Activated B cell treated with CpG ODN at 0.5 μM for 24 hours (primary cell): Measurements from ENCODE around the gene NR3C2. TPM values are rescaled to one million over a fixed set of nuclear protein-coding genes. Genes with fewer than 3 reads are reported as not detected.

ENCODE experiments used
- ATAC-seq: fragments of 200-7000 bp; cut with Tn5 transposase; one replicate; pipeline ENCODE4 v1.10.0; 2021; ENCODE audit warnings: low read depth, mild to moderate bottlenecking, moderate library complexity
- CTCF ChIA-PET: fragments of 350-600 bp; sonication (Branson Sonifier 250); formaldehyde crosslinking; loops from one replicate; lab custom pipeline; 2021; ENCODE audit warnings: antibody characterized with exemption; lab: Charles Lee
- POLR2A ChIA-PET: fragments of 350-600 bp; sonication (Branson Sonifier 250); formaldehyde crosslinking; loops from one replicate; lab custom pipeline; 2021; ENCODE audit warnings: antibody characterized with exemption; lab: Charles Lee
- DNase-seq: peaks from one replicate; pipeline ENCODE4 v3.0.0; 2022
- H3K27ac Mint-ChIP-seq: one replicate; pipeline ENCODE4 v1.8.0; 2020; ENCODE audit warnings: mixed read lengths
- H3K27me3 Mint-ChIP-seq: one replicate; pipeline ENCODE4 v1.8.0; 2021; ENCODE audit warnings: mixed read lengths
- H3K36me3 Mint-ChIP-seq: one replicate; pipeline ENCODE4 v1.8.0; 2021; ENCODE audit warnings: low read depth, mixed read lengths
- H3K4me1 Mint-ChIP-seq: one replicate; pipeline ENCODE4 v1.8.0; 2021; ENCODE audit warnings: mixed read lengths
- H3K4me3 Mint-ChIP-seq: one replicate; pipeline ENCODE4 v1.8.0; 2020; ENCODE audit warnings: mild to moderate bottlenecking, mixed read lengths
- H3K9me3 Mint-ChIP-seq: one replicate; pipeline ENCODE4 v1.8.0; 2020; ENCODE audit warnings: mixed read lengths
- intact Hi-C: fragments of 100-400 bp; cut with micrococcal nuclease; formaldehyde crosslinking; loops from one replicate; pipeline ENCODE4 v1.15.1; 2024
- total RNA-seq: library from RNA; stranded (reverse); gene quantifications from 2 replicates; pipeline ENCODE4 v1.2.3, GENCODE V29; 2022
- TF ChIP-seq, protein P1 (sequence below): fragments of 200-600 bp; IDR thresholded peaks from one replicate; pipeline ENCODE4 v1.8.0; 2022; ENCODE audit warnings: antibody characterized with exemption, mild to moderate bottlenecking

Gene NR3C2
- total RNA-seq, 1 donor from 2014 or later = 4.5 TPM

DNA sequence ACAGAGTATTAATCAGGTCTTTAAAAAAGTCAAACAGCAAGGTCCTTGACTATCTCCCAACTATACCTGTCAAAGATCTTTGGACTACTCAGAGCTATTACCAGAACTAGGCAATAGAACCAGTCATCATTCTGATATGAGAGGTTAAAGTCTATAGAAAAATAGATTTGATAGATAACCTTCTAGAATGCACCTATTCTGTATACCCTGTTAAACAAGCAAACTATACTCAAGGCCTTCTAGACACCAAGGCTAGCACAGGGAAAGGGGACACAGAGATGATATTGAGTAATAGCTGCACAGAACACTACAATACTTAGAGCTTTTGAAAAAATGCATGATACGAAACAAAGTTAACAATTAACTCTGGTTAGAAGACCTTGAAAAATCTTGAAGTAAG lies 149.5 kb downstream of the NR3C2 start:
- ChIA-PET POLR2A (no interaction called here), CTCF (no interaction called here)
- Mint-ChIP-seq H3K4me1 (no peaks in the 10 kb centered on the region), H3K36me3 (no peaks in the 10 kb centered on the region), H3K4me3 (no peak overlapping the region), H3K9me3 (no peaks in the 10 kb centered on the region), H3K27ac (no peak overlapping the region), H3K27me3 (no peaks in the 10 kb centered on the region)
- intact Hi-C loops = no loop called here
- TF ChIP-seq, protein P1, sequence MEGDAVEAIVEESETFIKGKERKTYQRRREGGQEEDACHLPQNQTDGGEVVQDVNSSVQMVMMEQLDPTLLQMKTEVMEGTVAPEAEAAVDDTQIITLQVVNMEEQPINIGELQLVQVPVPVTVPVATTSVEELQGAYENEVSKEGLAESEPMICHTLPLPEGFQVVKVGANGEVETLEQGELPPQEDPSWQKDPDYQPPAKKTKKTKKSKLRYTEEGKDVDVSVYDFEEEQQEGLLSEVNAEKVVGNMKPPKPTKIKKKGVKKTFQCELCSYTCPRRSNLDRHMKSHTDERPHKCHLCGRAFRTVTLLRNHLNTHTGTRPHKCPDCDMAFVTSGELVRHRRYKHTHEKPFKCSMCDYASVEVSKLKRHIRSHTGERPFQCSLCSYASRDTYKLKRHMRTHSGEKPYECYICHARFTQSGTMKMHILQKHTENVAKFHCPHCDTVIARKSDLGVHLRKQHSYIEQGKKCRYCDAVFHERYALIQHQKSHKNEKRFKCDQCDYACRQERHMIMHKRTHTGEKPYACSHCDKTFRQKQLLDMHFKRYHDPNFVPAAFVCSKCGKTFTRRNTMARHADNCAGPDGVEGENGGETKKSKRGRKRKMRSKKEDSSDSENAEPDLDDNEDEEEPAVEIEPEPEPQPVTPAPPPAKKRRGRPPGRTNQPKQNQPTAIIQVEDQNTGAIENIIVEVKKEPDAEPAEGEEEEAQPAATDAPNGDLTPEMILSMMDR = no peak
- no peak for DNase-seq
- no peak for ATAC-seq

DNA sequence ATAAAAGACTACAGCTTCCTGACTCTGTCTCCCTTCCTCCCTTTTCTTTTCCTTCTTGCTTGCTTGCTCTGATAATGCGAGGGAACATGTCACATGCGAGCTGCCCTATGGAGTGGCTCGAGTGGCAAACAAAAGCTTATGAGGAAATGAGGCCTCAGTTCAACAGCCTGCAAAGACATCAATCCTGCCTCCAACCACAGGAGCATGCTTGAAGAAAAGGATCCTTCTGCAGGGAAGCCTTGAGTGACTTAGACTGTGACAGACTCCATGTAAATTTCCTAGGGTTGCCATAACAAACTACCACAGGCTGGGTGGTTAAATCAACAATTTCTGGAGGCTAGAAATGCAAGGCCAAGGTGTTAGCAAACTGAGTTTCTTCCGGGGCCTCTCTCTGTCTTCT lies 152.5 kb downstream of the NR3C2 start:
- intact Hi-C loops = no loop called here
- no peak for DNase-seq
- H3K4me3 Mint-ChIP-seq = no peak overlapping the region
- TF ChIP-seq, protein P1 = no peak
- H3K36me3 Mint-ChIP-seq = no peaks in the 10 kb centered on the region
- no peaks in the 10 kb centered on the region for H3K9me3 Mint-ChIP-seq
- ChIA-PET POLR2A (no interaction called here), CTCF (no interaction called here)
- H3K27ac Mint-ChIP-seq = no peak overlapping the region
- ATAC-seq = no peak
- no peaks in the 10 kb centered on the region for H3K4me1 Mint-ChIP-seq
- H3K27me3 Mint-ChIP-seq = no peaks in the 10 kb centered on the region

DNA sequence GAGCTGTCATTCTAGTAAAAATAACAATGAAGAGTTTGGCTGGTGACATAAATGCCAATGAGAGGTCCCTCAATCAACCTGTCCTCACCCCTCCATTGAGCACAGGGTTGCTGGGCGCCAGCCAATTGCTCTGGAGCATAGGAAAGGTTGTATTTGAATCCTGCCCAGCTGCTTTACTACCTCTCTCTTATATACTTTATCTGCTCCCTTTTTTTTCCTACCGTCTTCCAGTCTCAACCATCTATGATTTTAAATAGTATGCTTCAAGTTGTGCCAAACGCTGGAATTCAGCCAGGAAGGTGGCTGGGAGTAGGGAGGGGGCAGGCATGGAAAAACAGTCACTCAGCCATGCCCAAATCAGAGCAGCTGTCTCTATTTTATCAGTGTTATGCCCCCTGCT lies 153.8 kb downstream of the NR3C2 start:
- intact Hi-C loops = no loop called here
- Mint-ChIP-seq H3K36me3 (no peaks in the 10 kb centered on the region), H3K27me3 (no peaks in the 10 kb centered on the region), H3K4me1 (no peaks in the 10 kb centered on the region), H3K9me3 (no peaks in the 10 kb centered on the region), H3K4me3 (no peak overlapping the region), H3K27ac (no peak overlapping the region)
- TF ChIP-seq, protein P1 = no peak
- ATAC-seq (no peak), DNase-seq (no peak)
- POLR2A ChIA-PET = no interaction called here
- CTCF ChIA-PET = no interaction called here

DNA sequence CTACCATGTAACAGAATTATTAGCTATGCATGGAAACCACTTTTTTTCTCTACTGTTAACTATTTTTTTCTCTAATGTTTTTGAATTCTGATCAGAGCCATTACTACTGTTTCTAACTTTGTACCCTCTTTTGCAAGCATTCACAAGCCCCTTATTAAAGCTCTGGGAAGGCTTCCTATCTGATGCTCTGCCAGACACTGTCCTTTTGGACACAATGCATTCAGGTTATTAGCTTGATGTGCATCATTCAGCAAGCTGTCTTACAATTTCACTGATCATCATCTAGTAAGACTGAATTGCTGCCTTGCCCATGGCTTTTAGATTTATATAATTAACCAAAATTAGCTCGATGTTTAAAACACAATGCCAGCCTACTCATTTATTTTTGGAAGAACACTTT lies 155.1 kb downstream of the NR3C2 start:
- no peaks in the 10 kb centered on the region for H3K27me3 Mint-ChIP-seq
- intact Hi-C loops = no loop called here
- no peak overlapping the region for H3K4me3 Mint-ChIP-seq
- ATAC-seq = no peak
- ChIA-PET POLR2A (no interaction called here), CTCF (no interaction called here)
- H3K9me3 Mint-ChIP-seq = no peaks in the 10 kb centered on the region
- H3K36me3 Mint-ChIP-seq = no peaks in the 10 kb centered on the region
- TF ChIP-seq, protein P1 = no peak
- no peak overlapping the region for H3K27ac Mint-ChIP-seq
- no peak for DNase-seq
- H3K4me1 Mint-ChIP-seq = no peaks in the 10 kb centered on the region

DNA sequence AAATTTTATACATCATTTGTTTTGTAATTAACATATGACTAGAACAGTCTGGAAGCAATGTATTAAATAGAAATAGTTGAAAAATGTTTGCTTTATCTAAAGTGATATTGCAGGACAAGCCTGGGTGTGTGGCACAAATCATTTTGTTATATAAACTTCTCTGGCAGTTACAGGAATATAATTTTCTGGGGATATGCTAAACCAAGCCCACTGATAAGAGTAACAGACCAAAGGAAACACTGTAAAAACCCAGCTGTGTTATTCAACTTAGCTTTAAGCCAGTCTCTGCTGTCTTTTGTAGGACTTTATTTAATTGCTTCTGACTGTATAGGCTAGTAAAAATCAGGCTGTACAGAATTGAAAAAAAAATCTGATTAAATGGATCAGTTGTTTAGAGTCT lies 156.2 kb downstream of the NR3C2 start:
- ChIA-PET POLR2A (no interaction called here), CTCF (no interaction called here)
- Mint-ChIP-seq H3K4me1 (no peaks in the 10 kb centered on the region), H3K27me3 (no peaks in the 10 kb centered on the region), H3K4me3 (no peak overlapping the region), H3K27ac (no peak overlapping the region), H3K36me3 (no peaks in the 10 kb centered on the region), H3K9me3 (no peaks in the 10 kb centered on the region)
- intact Hi-C loops = no loop called here
- ATAC-seq (no peak), DNase-seq (no peak)
- TF ChIP-seq, protein P1 = no peak
